Progenitor cell of endocrine pancreas (in vitro differentiated cells): ENCODE measurements around the gene FRMD4A. TPM values are rescaled to one million over a fixed set of nuclear protein-coding genes. Genes with fewer than 3 reads are reported as not detected.

Experiments used
- DNase-seq: peaks from one replicate; pipeline ENCODE4 v3.0.0; 2021; ENCODE audit warnings: low spot score; ENCODE audit not compliant: unreplicated experiment
- H3K27ac Mint-ChIP-seq: 2 replicates; pipeline ENCODE4 v1.8.0; 2021; ENCODE audit warnings: mild to moderate bottlenecking, moderate library complexity, mixed read lengths
- H3K27me3 Mint-ChIP-seq: 2 replicates; pipeline ENCODE4 v1.8.0; 2021; ENCODE audit warnings: mixed read lengths
- H3K36me3 Mint-ChIP-seq: 2 replicates; pipeline ENCODE4 v1.8.0; 2022; ENCODE audit warnings: mixed read lengths; ENCODE audit not compliant: insufficient read depth
- H3K4me1 Mint-ChIP-seq: 2 replicates; pipeline ENCODE4 v1.8.0; 2021; ENCODE audit warnings: low read depth, mixed read lengths
- H3K4me3 Mint-ChIP-seq: 2 replicates; pipeline ENCODE4 v1.8.0; 2021; ENCODE audit warnings: low read depth, mild to moderate bottlenecking, moderate library complexity, mixed read lengths
- H3K9me3 Mint-ChIP-seq: 2 replicates; pipeline ENCODE4 v1.8.0; 2021; ENCODE audit warnings: low read depth, mixed read lengths
- total RNA-seq: library from RNA; stranded (reverse); gene quantifications from 2 replicates; pipeline ENCODE4 v1.2.1, GENCODE V29; 2021
- TF ChIP-seq, protein P1 (sequence below): fragments of 200-600 bp; sonication (generic); IDR thresholded peaks from one replicate; pipeline ENCODE4 v1.5.0; 2021; ENCODE audit warnings: antibody characterized with exemption, mild to moderate bottlenecking; ENCODE audit not compliant: unreplicated experiment

Gene FRMD4A
- total RNA-seq, 1 donor from 2014 or later: 42.2 TPM

DNA sequence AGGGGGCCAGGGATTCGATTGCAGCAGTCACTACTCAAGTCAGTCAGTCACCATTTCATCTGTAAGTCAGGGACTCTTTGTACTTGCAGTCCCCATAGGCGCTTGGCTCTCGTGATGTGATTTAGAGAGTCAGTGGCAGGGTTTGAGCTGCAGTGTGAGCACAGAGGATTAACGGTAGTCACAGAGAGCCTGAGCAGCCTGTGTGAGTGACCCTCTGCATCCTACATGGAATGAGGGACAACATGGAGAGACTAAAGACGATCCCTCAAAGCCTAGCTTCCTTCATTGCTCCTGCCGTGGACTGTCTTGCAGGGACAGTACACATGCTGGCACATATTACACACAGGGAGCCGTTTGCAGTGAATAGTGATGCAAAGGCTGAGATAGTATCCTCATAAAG lies 687.7 kb downstream of the FRMD4A start:
- Mint-ChIP-seq H3K27me3 (no peaks in the 10 kb centered on the region), H3K9me3 (peaks cover 20% of the 10 kb centered on the region), H3K27ac (peak overlapping the region; percentile 31), H3K4me3 (no peak overlapping the region), H3K36me3 (peaks cover 58% of the 10 kb centered on the region), H3K4me1 (peaks cover 7% of the 10 kb centered on the region)
- TF ChIP-seq, protein P1, sequence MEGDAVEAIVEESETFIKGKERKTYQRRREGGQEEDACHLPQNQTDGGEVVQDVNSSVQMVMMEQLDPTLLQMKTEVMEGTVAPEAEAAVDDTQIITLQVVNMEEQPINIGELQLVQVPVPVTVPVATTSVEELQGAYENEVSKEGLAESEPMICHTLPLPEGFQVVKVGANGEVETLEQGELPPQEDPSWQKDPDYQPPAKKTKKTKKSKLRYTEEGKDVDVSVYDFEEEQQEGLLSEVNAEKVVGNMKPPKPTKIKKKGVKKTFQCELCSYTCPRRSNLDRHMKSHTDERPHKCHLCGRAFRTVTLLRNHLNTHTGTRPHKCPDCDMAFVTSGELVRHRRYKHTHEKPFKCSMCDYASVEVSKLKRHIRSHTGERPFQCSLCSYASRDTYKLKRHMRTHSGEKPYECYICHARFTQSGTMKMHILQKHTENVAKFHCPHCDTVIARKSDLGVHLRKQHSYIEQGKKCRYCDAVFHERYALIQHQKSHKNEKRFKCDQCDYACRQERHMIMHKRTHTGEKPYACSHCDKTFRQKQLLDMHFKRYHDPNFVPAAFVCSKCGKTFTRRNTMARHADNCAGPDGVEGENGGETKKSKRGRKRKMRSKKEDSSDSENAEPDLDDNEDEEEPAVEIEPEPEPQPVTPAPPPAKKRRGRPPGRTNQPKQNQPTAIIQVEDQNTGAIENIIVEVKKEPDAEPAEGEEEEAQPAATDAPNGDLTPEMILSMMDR: no peak
- no peak for DNase-seq

- H3K4me3 Mint-ChIP-seq: no peak overlapping the region
- no peak overlapping the region for H3K27ac Mint-ChIP-seq
- peaks cover 20% of the 10 kb centered on the region for H3K9me3 Mint-ChIP-seq
- H3K36me3 Mint-ChIP-seq: peaks cover 58% of the 10 kb centered on the region
- H3K4me1 Mint-ChIP-seq: peaks cover 7% of the 10 kb centered on the region
- TF ChIP-seq, protein P1: no peak
- no peak for DNase-seq
- no peaks in the 10 kb centered on the region for H3K27me3 Mint-ChIP-seq
Measured at GRCh38 chr10:13642293-13642692, 688.4 kb downstream of the FRMD4A start.

GRCh38 chr10:13637894-13638293 lies 692.8 kb downstream of the FRMD4A start:
- no peaks in the 10 kb centered on the region for H3K27me3 Mint-ChIP-seq
- H3K4me1 Mint-ChIP-seq: peaks cover 6% of the 10 kb centered on the region
- peaks cover 43% of the 10 kb centered on the region for H3K36me3 Mint-ChIP-seq
- DNase-seq: no peak
- H3K4me3 Mint-ChIP-seq: no peak overlapping the region
- H3K27ac Mint-ChIP-seq: no peak overlapping the region
- H3K9me3 Mint-ChIP-seq: peaks cover 18% of the 10 kb centered on the region
- TF ChIP-seq, protein P1: no peak

- H3K27ac Mint-ChIP-seq: no peak overlapping the region
- no peaks in the 10 kb centered on the region for H3K27me3 Mint-ChIP-seq
- H3K4me1 Mint-ChIP-seq: peaks cover 8% of the 10 kb centered on the region
- peaks cover 38% of the 10 kb centered on the region for H3K36me3 Mint-ChIP-seq
- peaks cover 13% of the 10 kb centered on the region for H3K9me3 Mint-ChIP-seq
- no peak overlapping the region for H3K4me3 Mint-ChIP-seq
- TF ChIP-seq, protein P1: no peak
- no peak for DNase-seq
Measured at GRCh38 chr10:13637303-13637856, 693.3 kb downstream of the FRMD4A start.

GRCh38 chr10:13636776-13637175 lies 693.9 kb downstream of the FRMD4A start:
- H3K27me3 Mint-ChIP-seq: no peaks in the 10 kb centered on the region
- no peak overlapping the region for H3K4me3 Mint-ChIP-seq
- TF ChIP-seq, protein P1: no peak
- H3K36me3 Mint-ChIP-seq: peaks cover 32% of the 10 kb centered on the region
- no peak for DNase-seq
- peaks cover 8% of the 10 kb centered on the region for H3K4me1 Mint-ChIP-seq
- H3K27ac Mint-ChIP-seq: no peak overlapping the region
- peaks cover 7% of the 10 kb centered on the region for H3K9me3 Mint-ChIP-seq
